Heart left ventricle (tissue), 13 donors: ENCODE measurements around the gene SUPT5H.

Experiments used
- CTCF ChIP-seq, 12 donors: fragments of 200-600 bp; sonication (generic) in 4 of 12; IDR thresholded peaks; one replicate each; pipeline versions ENCODE4 v1.5.0 to v1.8.0; 2018 to 2022; ENCODE audit warnings: antibody characterized with exemption in 12 of 12, mild to moderate bottlenecking in 5 of 12
- POLR2A ChIP-seq, 2 donors: fragments of 450-650 bp; IDR thresholded peaks; one replicate each; pipeline ENCODE4 v1.6.1; 2017; ENCODE audit warnings: antibody characterized with exemption in 2 of 2, mild to moderate bottlenecking in 2 of 2, moderate library complexity in 2 of 2
- donor health status: ischemic (EF 13 %, LVEDD 7.1; RV severe dilation, severe dysfunction).
- donor health status: DM: no; HTN: yes; CAD: no.
- donor health status: DM: no; HTN: no; CAD: no.
- donor health status: ischemic (EF 25% LVEDD 6.9; RV normal size, moderate dysfunction).
- donor health status: ischemic (EF 25% LVEDD 5.7; RV mildly dilated, moderate dysfunction).
- donor health status: ischemic (EF 35%, LVEDD 5.7; RV mildly dilated, moderate dysfunction).
- donor health status: nonischemic (EF 11% LVEDD 7.7; RV severe dilation, severe dysfunction).
- donor health status: DM: yes; HTN: yes; CAD: no.
- donor health status: PGD.
- donor health status: ischemic (EF 29% LVEDD 5.4; RV normal size, mild dysfunction).
- donor health status: nonischemic (EF 23%, LVEDD 6.1; RV moderate dilation, normal function).

DNA sequence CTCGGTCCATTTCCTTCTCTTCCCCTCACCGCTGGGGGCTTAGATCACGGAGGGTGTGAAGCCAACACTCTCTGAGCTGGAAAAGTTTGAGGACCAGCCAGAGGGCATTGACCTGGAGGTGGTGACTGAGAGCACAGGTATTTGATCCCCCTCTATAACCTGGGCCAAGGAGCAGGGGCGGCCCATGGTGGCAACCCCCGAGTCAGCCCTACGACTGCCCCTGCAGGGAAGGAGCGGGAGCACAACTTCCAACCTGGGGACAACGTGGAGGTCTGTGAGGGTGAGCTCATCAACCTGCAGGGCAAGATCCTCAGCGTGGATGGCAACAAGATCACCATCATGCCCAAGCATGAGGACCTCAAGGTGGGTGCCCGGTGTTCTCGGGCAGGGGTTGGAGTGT, 23.7 kb downstream of the SUPT5H start:
- TF ChIP-seq CTCF (IDR thresholded peaks at IDR 0.05) (no peak), POLR2A (IDR thresholded peaks at IDR 0.05) (no peak)
